Upper lobe of right lung (tissue), 1 donor: ENCODE measurements around the gene CST5. TPM values are rescaled to one million over a fixed set of nuclear protein-coding genes. Genes with fewer than 3 reads are reported as not detected.
A peak's percentile ranks its signal among the peaks of the same experiment; 100 is the strongest.
"Not testable (repeated sequence)": the region's sequence is repeated elsewhere in the genome, so short reads cannot be mapped to it uniquely, and the experiment has no call there.

Experiments used
- ATAC-seq: fragments of 200-7000 bp; cut with Tn5 transposase; one replicate; pipeline ENCODE4 v1.9.1; 2020; ENCODE audit warnings: mild to moderate bottlenecking, moderate library complexity
- DNase-seq: peaks from one replicate; pipeline ENCODE4 v3.0.0-alpha.2; 2020
- H3K27ac ChIP-seq: fragments of 200-600 bp; one replicate; pipeline ENCODE4 v1.8.0; 2022
- H3K27me3 ChIP-seq: fragments of 200-600 bp; one replicate; pipeline ENCODE4 v1.8.0; 2022; ENCODE audit warnings: mild to moderate bottlenecking
- H3K36me3 ChIP-seq: fragments of 200-600 bp; one replicate; pipeline ENCODE4 v1.8.0; 2022
- H3K4me1 ChIP-seq: fragments of 200-600 bp; one replicate; pipeline ENCODE4 v1.8.0; 2022
- H3K4me3 ChIP-seq: fragments of 200-600 bp; one replicate; pipeline ENCODE4 v1.8.0; 2022; ENCODE audit warnings: mild to moderate bottlenecking
- H3K9me3 ChIP-seq: fragments of 200-600 bp; one replicate; pipeline ENCODE4 v1.8.0; 2022
- CTCF ChIP-seq: fragments of 200-600 bp; IDR thresholded peaks from one replicate; pipeline ENCODE4 v1.8.0; 2022; ENCODE audit warnings: antibody characterized with exemption
- intact Hi-C: fragments of 100-400 bp; cut with DNase I; formaldehyde crosslinking; loops from one replicate; pipeline ENCODE4 v1.11.0; 2022
- total RNA-seq: library from RNA; stranded (reverse); fragmentation: NEBNext Ultra II Directional; extraction: Animal tissue kit (Norgen Biotek cat#: 25700); gene quantifications from one replicate; pipeline ENCODE4 v1.2.1, GENCODE V29; 2021
- donor health status: DM: no; HTN: yes; CAD: no; lungs with severe emphysema.

The CST5 gene
- total RNA-seq, 1 donor from 2014 or later, result 0.55 TPM

GRCh38 chr20:23918896-23919295, 39.3 kb upstream of the CST5 start:
- DNase-seq (no peak), ATAC-seq (no peak)
- TF ChIP-seq CTCF, result no peak
- Histone ChIP-seq H3K27ac (no peak overlapping the region), H3K9me3 (no peaks in the 10 kb centered on the region), H3K4me3 (no peak overlapping the region), H3K27me3 (peaks cover 6% of the 10 kb centered on the region), H3K36me3 (no peaks in the 10 kb centered on the region), H3K4me1 (no peaks in the 10 kb centered on the region)
- intact Hi-C loops, result no loop called here

GRCh38 chr20:23918101-23918862, 38.7 kb upstream of the CST5 start:
- ATAC-seq (no peak), DNase-seq (no peak)
- Histone ChIP-seq H3K36me3 (no peaks in the 10 kb centered on the region), H3K4me3 (no peak overlapping the region), H3K4me1 (no peaks in the 10 kb centered on the region), H3K27ac (no peak overlapping the region), H3K9me3 (no peaks in the 10 kb centered on the region), H3K27me3 (peaks cover 6% of the 10 kb centered on the region)
- TF ChIP-seq CTCF, result no peak
- intact Hi-C loops, result no loop called here

DNA sequence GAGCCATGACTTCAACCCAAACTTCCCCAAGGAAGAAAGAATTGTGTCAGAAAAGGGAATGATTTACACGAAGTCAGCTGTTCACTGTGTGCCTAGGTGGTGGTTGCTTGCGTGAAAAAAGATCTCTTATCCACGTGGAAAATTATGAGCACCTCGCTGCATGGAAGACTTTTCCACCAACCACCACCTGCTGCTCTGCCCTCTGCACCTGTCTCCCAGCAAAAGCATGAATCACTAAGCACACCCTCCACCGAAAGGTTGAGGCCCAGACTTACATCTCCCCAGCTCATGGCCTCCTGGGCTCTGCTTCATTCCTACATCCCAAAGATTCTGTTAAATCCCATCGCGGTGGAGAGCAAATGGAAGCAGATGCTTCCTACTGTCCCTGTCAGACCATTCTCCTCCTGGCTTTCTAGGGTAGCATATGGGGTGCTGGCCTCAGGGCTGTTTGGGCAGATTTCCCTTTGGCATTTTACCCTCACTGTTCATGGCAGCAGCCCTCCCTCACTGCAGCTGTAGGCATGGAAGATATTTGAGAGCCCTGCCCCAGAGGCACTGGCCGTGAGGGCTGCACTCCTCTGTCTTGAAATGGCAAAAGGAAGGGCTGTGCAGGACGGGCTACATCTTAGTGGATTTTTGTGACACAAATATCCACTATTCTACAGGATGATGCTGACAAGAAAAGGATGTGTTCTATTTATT, 37.6 kb upstream of the CST5 start:
- Histone ChIP-seq H3K4me3 (no peak overlapping the region), H3K27me3 (no peaks in the 10 kb centered on the region), H3K4me1 (no peaks in the 10 kb centered on the region), H3K9me3 (no peaks in the 10 kb centered on the region), H3K36me3 (no peaks in the 10 kb centered on the region), H3K27ac (no peak overlapping the region)
- TF ChIP-seq CTCF, result no peak
- intact Hi-C loops, result no loop called here
- no peak for ATAC-seq
- DNase-seq, result no peak

- no peaks in the 10 kb centered on the region for H3K36me3 ChIP-seq
- no peak overlapping the region for H3K4me3 ChIP-seq
- intact Hi-C loops, result no loop called here
- TF ChIP-seq CTCF, result no peak
- ATAC-seq (no peak), DNase-seq (no peak)
- no peaks in the 10 kb centered on the region for H3K4me1 ChIP-seq
- no peaks in the 10 kb centered on the region for H3K9me3 ChIP-seq
- H3K27ac ChIP-seq, result no peak overlapping the region
- H3K27me3 ChIP-seq, result no peaks in the 10 kb centered on the region
These were observed 36.3 kb upstream of the CST5 start for GRCh38 chr20:23915844-23916243.

DNA sequence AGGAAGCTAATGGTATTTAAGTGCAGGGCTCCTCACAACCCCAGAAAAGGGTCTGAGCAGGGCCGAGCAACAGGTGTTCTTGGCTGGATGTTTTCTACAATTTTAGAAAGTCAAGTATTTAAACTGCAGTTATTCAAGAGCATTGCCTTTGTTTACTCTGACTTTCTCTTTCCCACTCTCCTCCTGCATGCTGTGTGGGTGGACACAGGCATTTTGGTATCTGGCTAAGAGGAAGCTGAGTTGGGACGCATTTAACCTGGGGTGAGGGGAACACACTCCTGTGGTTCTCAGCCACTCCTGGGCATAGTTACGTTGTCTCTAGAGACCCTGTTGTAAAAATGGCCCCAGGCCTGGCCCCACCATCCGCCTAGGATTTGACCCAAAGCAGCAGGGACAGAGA, 34.9 kb upstream of the CST5 start:
- ATAC-seq, result peak; percentile 69
- H3K27ac ChIP-seq, intact Hi-C loops, H3K27me3 ChIP-seq, H3K4me1 ChIP-seq, H3K4me3 ChIP-seq, H3K36me3 ChIP-seq, DNase-seq, H3K9me3 ChIP-seq: not testable (repeated sequence)

DNA sequence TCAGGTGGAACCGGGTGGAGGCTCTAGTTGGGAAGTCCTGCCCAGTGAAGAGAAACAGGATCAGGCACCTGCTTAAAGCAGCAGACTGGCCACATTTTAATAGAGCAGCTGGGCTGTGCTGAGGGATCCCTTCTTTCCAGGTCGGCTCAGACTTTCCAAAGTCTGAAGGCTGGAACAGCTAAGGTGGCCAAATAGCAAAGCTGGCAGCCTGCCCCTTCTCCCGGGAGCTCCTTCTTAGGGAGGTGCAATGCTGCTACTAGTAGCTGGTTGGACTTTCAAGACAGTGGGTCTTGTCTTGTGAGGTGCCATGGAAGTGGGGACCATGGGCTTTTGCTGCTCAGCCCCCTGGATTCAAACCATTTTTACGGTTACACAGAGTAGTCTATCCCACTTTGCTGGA, 30.7 kb upstream of the CST5 start:
- Histone ChIP-seq H3K4me1 (no peaks in the 10 kb centered on the region), H3K9me3 (peaks cover 4% of the 10 kb centered on the region), H3K4me3 (no peak overlapping the region), H3K27me3 (no peaks in the 10 kb centered on the region), H3K27ac (no peak overlapping the region), H3K36me3 (no peaks in the 10 kb centered on the region)
- no peak for TF ChIP-seq CTCF
- DNase-seq (no peak), ATAC-seq (no peak)
- intact Hi-C loops, result no loop called here
